Glutamatergic neuron (in vitro differentiated cells): Measurements from ENCODE around the gene MLPH. TPM values are rescaled to one million over a fixed set of nuclear protein-coding genes. Genes with fewer than 3 reads are reported as not detected.

Source experiments
- DNase-seq: peaks from one replicate; pipeline ENCODE4 v3.0.0; 2022
- H3K27ac Mint-ChIP-seq: one replicate; pipeline ENCODE4 v1.8.0; 2020; ENCODE audit warnings: mild to moderate bottlenecking, mixed read lengths, inconsistent platforms; ENCODE audit not compliant: unreplicated experiment
- H3K27me3 Mint-ChIP-seq: one replicate; pipeline ENCODE4 v1.8.0; 2020; ENCODE audit warnings: mild to moderate bottlenecking, moderate library complexity, mixed read lengths, inconsistent platforms; ENCODE audit not compliant: unreplicated experiment
- H3K36me3 Mint-ChIP-seq: one replicate; pipeline ENCODE4 v1.8.0; 2020; ENCODE audit warnings: mild to moderate bottlenecking, mixed read lengths, inconsistent platforms; ENCODE audit not compliant: unreplicated experiment
- H3K4me1 Mint-ChIP-seq: one replicate; pipeline ENCODE4 v1.8.0; 2020; ENCODE audit warnings: mild to moderate bottlenecking, low read depth, mixed read lengths, inconsistent platforms; ENCODE audit not compliant: unreplicated experiment
- H3K4me3 Mint-ChIP-seq: one replicate; pipeline ENCODE4 v1.8.0; 2020; ENCODE audit warnings: mild to moderate bottlenecking, mixed read lengths, inconsistent platforms; ENCODE audit not compliant: unreplicated experiment
- H3K9me3 Mint-ChIP-seq: one replicate; pipeline ENCODE4 v1.8.0; 2020; ENCODE audit warnings: mild to moderate bottlenecking, moderate library complexity, mixed read lengths, inconsistent platforms; ENCODE audit not compliant: unreplicated experiment
- total RNA-seq: library from RNA; stranded (reverse); fragmentation: NEBNext Ultra II Directional; extraction: Animal tissue kit (Norgen Biotek cat#: 25700); gene quantifications from one replicate; pipeline ENCODE4 v1.2.1, GENCODE V29; 2021; ENCODE audit not compliant: unreplicated experiment
- TF ChIP-seq, protein P1 (sequence below): fragments of 200-600 bp; sonication (generic); IDR thresholded peaks from one replicate; pipeline ENCODE4 v1.5.0; 2021; ENCODE audit not compliant: partially characterized antibody, unreplicated experiment

MLPH gene
- total RNA-seq, 1 donor from 2014 or later, result 4.3 TPM

- Mint-ChIP-seq H3K4me3 (no peak overlapping the region), H3K36me3 (no peaks in the 10 kb centered on the region), H3K4me1 (no peaks in the 10 kb centered on the region), H3K9me3 (no peaks in the 10 kb centered on the region), H3K27ac (no peak overlapping the region), H3K27me3 (peaks cover 3% of the 10 kb centered on the region)
- no peak for DNase-seq
- TF ChIP-seq, protein P1, sequence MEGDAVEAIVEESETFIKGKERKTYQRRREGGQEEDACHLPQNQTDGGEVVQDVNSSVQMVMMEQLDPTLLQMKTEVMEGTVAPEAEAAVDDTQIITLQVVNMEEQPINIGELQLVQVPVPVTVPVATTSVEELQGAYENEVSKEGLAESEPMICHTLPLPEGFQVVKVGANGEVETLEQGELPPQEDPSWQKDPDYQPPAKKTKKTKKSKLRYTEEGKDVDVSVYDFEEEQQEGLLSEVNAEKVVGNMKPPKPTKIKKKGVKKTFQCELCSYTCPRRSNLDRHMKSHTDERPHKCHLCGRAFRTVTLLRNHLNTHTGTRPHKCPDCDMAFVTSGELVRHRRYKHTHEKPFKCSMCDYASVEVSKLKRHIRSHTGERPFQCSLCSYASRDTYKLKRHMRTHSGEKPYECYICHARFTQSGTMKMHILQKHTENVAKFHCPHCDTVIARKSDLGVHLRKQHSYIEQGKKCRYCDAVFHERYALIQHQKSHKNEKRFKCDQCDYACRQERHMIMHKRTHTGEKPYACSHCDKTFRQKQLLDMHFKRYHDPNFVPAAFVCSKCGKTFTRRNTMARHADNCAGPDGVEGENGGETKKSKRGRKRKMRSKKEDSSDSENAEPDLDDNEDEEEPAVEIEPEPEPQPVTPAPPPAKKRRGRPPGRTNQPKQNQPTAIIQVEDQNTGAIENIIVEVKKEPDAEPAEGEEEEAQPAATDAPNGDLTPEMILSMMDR, result no peak
These were observed 38.9 kb upstream of the MLPH start for GRCh38 chr2:237448171-237448570.

GRCh38 chr2:237448626-237449025 lies 38.4 kb upstream of the MLPH start:
- H3K9me3 Mint-ChIP-seq, result no peaks in the 10 kb centered on the region
- no peak overlapping the region for H3K27ac Mint-ChIP-seq
- no peak for DNase-seq
- H3K4me1 Mint-ChIP-seq, result no peaks in the 10 kb centered on the region
- H3K27me3 Mint-ChIP-seq, result peaks cover 3% of the 10 kb centered on the region
- TF ChIP-seq, protein P1, result no peak
- H3K4me3 Mint-ChIP-seq, result no peak overlapping the region
- H3K36me3 Mint-ChIP-seq, result no peaks in the 10 kb centered on the region

GRCh38 chr2:237449193-237449881 lies 37.7 kb upstream of the MLPH start:
- no peak for DNase-seq
- Mint-ChIP-seq H3K36me3 (no peaks in the 10 kb centered on the region), H3K4me1 (no peaks in the 10 kb centered on the region), H3K27ac (no peak overlapping the region), H3K9me3 (no peaks in the 10 kb centered on the region), H3K4me3 (no peak overlapping the region), H3K27me3 (peaks cover 3% of the 10 kb centered on the region)
- TF ChIP-seq, protein P1, result no peak

DNA sequence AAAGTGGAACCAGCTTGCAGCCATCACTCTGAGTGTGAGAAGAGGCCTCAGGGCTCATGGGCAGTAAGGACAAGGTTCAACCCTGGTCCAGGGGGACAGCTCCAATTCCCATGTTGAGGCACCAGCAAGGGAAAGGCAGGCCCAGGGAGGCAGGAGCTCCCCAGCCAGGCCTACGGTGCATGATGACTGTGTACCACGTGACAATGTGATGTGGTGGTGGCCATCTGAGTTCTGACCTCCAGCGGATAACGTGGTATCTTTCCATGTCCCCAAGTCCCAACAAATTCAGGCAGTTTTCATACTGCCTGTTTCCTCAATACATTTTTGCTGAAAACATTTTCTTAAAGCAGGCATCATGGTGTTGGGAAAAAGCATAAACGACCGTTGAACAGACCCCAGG lies 36.9 kb upstream of the MLPH start:
- Mint-ChIP-seq H3K9me3 (peaks cover 2% of the 10 kb centered on the region), H3K4me3 (no peak overlapping the region), H3K27me3 (peaks cover 3% of the 10 kb centered on the region), H3K4me1 (no peaks in the 10 kb centered on the region), H3K36me3 (no peaks in the 10 kb centered on the region), H3K27ac (no peak overlapping the region)
- TF ChIP-seq, protein P1, result no peak
- DNase-seq, result no peak

DNA sequence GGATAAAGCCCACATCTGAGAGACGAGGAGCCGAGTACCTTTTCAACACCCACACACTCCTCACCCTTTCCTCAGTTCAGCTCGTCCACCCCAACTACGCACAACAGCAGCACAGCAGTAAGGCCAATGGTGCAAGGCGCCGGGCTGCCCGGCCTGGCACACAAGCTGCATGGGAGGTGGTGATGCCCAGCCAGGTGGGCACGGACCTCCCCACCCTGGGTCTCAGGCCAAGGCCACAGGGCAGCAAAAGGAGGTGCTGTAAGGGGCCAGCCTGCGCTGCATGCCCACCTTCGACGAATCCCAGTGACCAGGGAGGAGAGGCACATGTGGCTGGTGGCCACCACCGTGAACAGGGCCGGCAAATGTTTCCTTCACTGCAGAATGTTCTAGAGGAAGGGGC lies 36.5 kb upstream of the MLPH start:
- Mint-ChIP-seq H3K27me3 (peaks cover 3% of the 10 kb centered on the region), H3K36me3 (no peaks in the 10 kb centered on the region)

More for the DNA sequence above, 36.5 kb upstream of the MLPH start:
- no peaks in the 10 kb centered on the region for H3K4me1 Mint-ChIP-seq
- no peak overlapping the region for H3K27ac Mint-ChIP-seq
- no peak overlapping the region for H3K4me3 Mint-ChIP-seq
- TF ChIP-seq, protein P1, result no peak
- no peak for DNase-seq
- H3K9me3 Mint-ChIP-seq, result peaks cover 2% of the 10 kb centered on the region
